Spleen (tissue), 11 donors: ENCODE results near the gene RAPSN. TPM values are rescaled to one million over a fixed set of nuclear protein-coding genes. Genes with fewer than 3 reads are reported as not detected.

ENCODE experiments used
- DNase-seq: peaks from one replicate; pipeline ENCODE4 v3.0.0-alpha.2; 2020
- H3K27ac ChIP-seq, 8 donors: fragments of 200-600 bp; sonication (generic) in 7 of 8; 1 replicate in 4 of 8; 2 replicates in 4 of 8; pipeline versions ENCODE4 v1.5.0 to v1.8.0; 2016 to 2021; ENCODE audit warnings: inconsistent platforms in 4 of 8, mild to moderate bottlenecking in 4 of 8, moderate library complexity in 1 of 8
- H3K27me3 ChIP-seq, 7 donors: fragments of 200-600 bp; sonication (generic) in 6 of 7; replicated peaks in 1 of 7; 1 replicate in 4 of 7; 2 replicates in 3 of 7; pipeline versions ENCODE4 v1.5.0 to v1.8.0; 2016 to 2021; ENCODE audit warnings: inconsistent platforms in 3 of 7, mild to moderate bottlenecking in 1 of 7
- H3K36me3 ChIP-seq, 6 donors: fragments of 200-600 bp; sonication (generic) in 5 of 6; 1 replicate in 4 of 6; 2 replicates in 2 of 6; pipeline versions ENCODE4 v1.5.0 to v1.8.0; 2016 to 2021; ENCODE audit warnings: inconsistent platforms in 2 of 6
- H3K4me1 ChIP-seq, 6 donors: fragments of 200-600 bp; sonication (generic) in 5 of 6; 1 replicate in 3 of 6; 2 replicates in 3 of 6; pipeline versions ENCODE4 v1.5.0 to v1.8.0; 2016 to 2021; ENCODE audit warnings: inconsistent platforms in 3 of 6
- H3K4me3 ChIP-seq, 8 donors: fragments of 200-600 bp; sonication (generic) in 7 of 8; 1 replicate in 4 of 8; 2 replicates in 4 of 8; pipeline versions ENCODE4 v1.5.0 to v1.8.0; 2016 to 2021; ENCODE audit warnings: inconsistent platforms in 4 of 8, mild to moderate bottlenecking in 4 of 8, moderate library complexity in 2 of 8
- H3K9me3 ChIP-seq, 8 donors: fragments of 200-600 bp; sonication (generic) in 7 of 8; 1 replicate in 4 of 8; 2 replicates in 4 of 8; pipeline versions ENCODE4 v1.5.0 to v1.8.0; 2016 to 2021; ENCODE audit warnings: inconsistent platforms in 4 of 8
- CTCF ChIP-seq, 11 experiments: fragments of 200-600 bp in 7 of 11; fragments of 450-650 bp in 4 of 11; sonication (generic) in 4 of 11; IDR thresholded peaks in 8 of 11; conservative IDR thresholded peaks in 3 of 11; 1 replicate in 7 of 11; 2 replicates in 4 of 11; pipeline versions ENCODE4 v1.4.0 to v1.8.0; 2016 to 2021; ENCODE audit warnings: antibody characterized with exemption in 11 of 11, inconsistent platforms in 4 of 11, mild to moderate bottlenecking in 1 of 11
- POLR2A ChIP-seq, 3 donors: fragments of 450-650 bp; IDR thresholded peaks; one replicate each; pipeline ENCODE4 v1.5.1; 2017; ENCODE audit warnings: antibody characterized with exemption in 3 of 3, mild to moderate bottlenecking in 1 of 3
- POLR2AphosphoS5 ChIP-seq, 3 donors: sonication (generic); formaldehyde crosslinking; IDR thresholded peaks; one replicate each; pipeline ENCODE4 v1.5.1; 2017; ENCODE audit warnings: antibody characterized with exemption in 3 of 3
- WGBS, 5 donors: extraction: QIAGEN DNeasy Blood & Tissue Kit in 3 of 5; methylation state at CpG; one replicate each; pipeline versions ENCODE4 v1.1.5 to v1.1.7; 2013 to 2018; 5-methylcytosine and 5-hydroxymethylcytosine counted together
- intact Hi-C: fragments of 100-400 bp; cut with DNase I; formaldehyde crosslinking; loops from one replicate; pipeline ENCODE4 v1.15.0; 2023; ENCODE audit warnings: low total_unique reads
- polyA plus RNA-seq, 3 donors: library from polyadenylated mRNA; stranded (reverse); fragments of 200-250 nt; gene quantifications; one replicate each; pipeline ENCODE4 v1.2.1, GENCODE V29; 2013
- total RNA-seq, 7 donors: library from RNA; depleted of rRNA in 3 of 7; stranded (reverse); fragments of >200 nt in 3 of 7; fragmentation: NEBNext Ultra II Directional in 4 of 7; extraction: Animal tissue kit (Norgen Biotek cat#: 25700) in 4 of 7; gene quantifications; one replicate each; pipeline versions ENCODE4 v1.1.0 to v1.2.1, GENCODE V29; 2016 to 2021
- donor health status: healthy with polysubstance abuse.
- donor health status: DM: no; HTN: no; CAD: no; lungs with moderate emphysema.
- donor health status: DM: no; HTN: no; CAD: no.
- donor health status: Bipolar disorder and iron deficiency.
- donor health status: healthy.
- donor health status: DM: no; HTN: no; CAD: no.
- donor health status: DM: yes; HTN: yes; CAD: no.

The RAPSN gene
- total and polyA plus RNA-seq, 10 donors, result 0.42 to 1.6 (median 0.96) TPM; not detected in 2

- no peaks in the 10 kb centered on the region for H3K27me3 ChIP-seq
- intact Hi-C loops, result no loop called here
- H3K27ac ChIP-seq, result peak overlapping the region; percentile 40 to 97 (median 95)
- H3K4me3 ChIP-seq, result no peak overlapping the region
- peaks cover 32 to 87% (median 63%) of the 10 kb centered on the region in 6 donors for H3K4me1 ChIP-seq
- no peaks in the 10 kb centered on the region for H3K36me3 ChIP-seq
- no peak for TF ChIP-seq CTCF (IDR thresholded peaks at IDR 0.05 in 8 of 11, conservative IDR thresholded peaks at IDR 0.05 in 3 of 11)
- TF ChIP-seq POLR2AphosphoS5 (IDR thresholded peaks at IDR 0.05), result no peak
- TF ChIP-seq POLR2A (IDR thresholded peaks at IDR 0.05), result no peak
- 89 to 100% (median 93%) methylated on average over 1 of the region's 1 CpG for WGBS, 5 donors
- H3K9me3 ChIP-seq, result no peaks in the 10 kb centered on the region
- peak; percentile 74 for DNase-seq
These were observed 50.4 kb downstream of the RAPSN start for GRCh38 chr11:47398551-47398950.

GRCh38 chr11:47398011-47398410, 50.9 kb downstream of the RAPSN start:
- WGBS, 5 donors, result 89 to 100% (median 92%) methylated on average over 3 of the region's 3 CpGs
- intact Hi-C loops, result no loop called here
- peak; percentile 61 for DNase-seq
- Histone ChIP-seq H3K9me3 (no peaks in the 10 kb centered on the region), H3K4me1 (peaks cover 35 to 87% (median 66%) of the 10 kb centered on the region in 6 donors), H3K27me3 (no peaks in the 10 kb centered on the region), H3K4me3 (no peak overlapping the region), H3K27ac (peak overlapping the region in 7 of 8 donors; percentile 40 to 97 (median 95)), H3K36me3 (no peaks in the 10 kb centered on the region)
- TF ChIP-seq POLR2AphosphoS5 (IDR thresholded peaks at IDR 0.05) (no peak), CTCF (IDR thresholded peaks at IDR 0.05 in 8 of 11, conservative IDR thresholded peaks at IDR 0.05 in 3 of 11) (no peak), POLR2A (IDR thresholded peaks at IDR 0.05) (no peak)

GRCh38 chr11:47396049-47396320, 53.0 kb downstream of the RAPSN start:
- WGBS, 5 donors, result 79 to 88% (median 84%) methylated on average over 3 of the region's 3 CpGs
- no peaks in the 10 kb centered on the region for H3K27me3 ChIP-seq
- peaks cover 37 to 95% (median 76%) of the 10 kb centered on the region in 6 donors for H3K4me1 ChIP-seq
- DNase-seq, result peak; percentile 74
- H3K4me3 ChIP-seq, result peak overlapping the region in 1 of 8 donors; percentile 68
- H3K9me3 ChIP-seq, result no peaks in the 10 kb centered on the region
- H3K27ac ChIP-seq, result peak overlapping the region; percentile 96 to 100 (median 99)
- TF ChIP-seq POLR2A (IDR thresholded peaks at IDR 0.05) (no peak), POLR2AphosphoS5 (IDR thresholded peaks at IDR 0.05) (no peak), CTCF (IDR thresholded peaks at IDR 0.05 in 8 of 11, conservative IDR thresholded peaks at IDR 0.05 in 3 of 11) (no peak)
- intact Hi-C loops, result no loop called here
- H3K36me3 ChIP-seq, result no peaks in the 10 kb centered on the region

GRCh38 chr11:47395223-47396048, 53.5 kb downstream of the RAPSN start:
- WGBS, 5 donors, result 29 to 62% (median 46%) methylated on average over 18 to 25 of the region's 25 CpGs
- Histone ChIP-seq H3K27ac (peak overlapping the region; percentile 96 to 100 (median 99)), H3K36me3 (no peaks in the 10 kb centered on the region), H3K9me3 (no peaks in the 10 kb centered on the region), H3K4me1 (peaks cover 35 to 95% (median 75%) of the 10 kb centered on the region in 6 donors), H3K4me3 (peak overlapping the region in 7 of 8 donors; percentile 3 to 68 (median 29)), H3K27me3 (no peaks in the 10 kb centered on the region)
- no peak for TF ChIP-seq POLR2A (IDR thresholded peaks at IDR 0.05)
- TF ChIP-seq POLR2AphosphoS5 (IDR thresholded peaks at IDR 0.05), result no peak
- no peak for TF ChIP-seq CTCF (IDR thresholded peaks at IDR 0.05 in 8 of 11, conservative IDR thresholded peaks at IDR 0.05 in 3 of 11)
- intact Hi-C loops, result no loop called here
- DNase-seq, result peak; percentile 90
